NOMO-1 (cell line): Measurements from ENCODE around the gene CCSER1.
A peak's percentile ranks its signal among the peaks of the same experiment; 100 is the strongest.
"Not testable (repeated sequence)": the region's sequence is repeated elsewhere in the genome, so short reads cannot be mapped to it uniquely, and the experiment has no call there.

Experiments
- DNase-seq, 2 experiments: peaks; one replicate each; lab custom pipeline; 2025; ENCODE audit not compliant: unreplicated experiment in 2 of 2; lab: John Stamatoyannopoulos, UW

The CCSER1 gene

GRCh38 chr4:91317434-91317833 is 1190.2 kb downstream of the CCSER1 start:
- no peak for DNase-seq

- no peak for DNase-seq
Observed at GRCh38 chr4:91319556-91320268, 1192.5 kb downstream of the CCSER1 start.

GRCh38 chr4:91322961-91323360 is 1195.8 kb downstream of the CCSER1 start:
- no peak for DNase-seq

GRCh38 chr4:91325495-91325894 is 1198.3 kb downstream of the CCSER1 start:
- no peak for DNase-seq

GRCh38 chr4:91326167-91326566 is 1199.0 kb downstream of the CCSER1 start:
- DNase-seq, result not testable (repeated sequence)

GRCh38 chr4:91330555-91331137 is 1203.5 kb downstream of the CCSER1 start:
- no peak for DNase-seq

- DNase-seq, result no peak
Observed at GRCh38 chr4:91340822-91341221, 1213.6 kb downstream of the CCSER1 start.

GRCh38 chr4:91345632-91346031 is 1218.4 kb downstream of the CCSER1 start:
- DNase-seq, result peak in 1 of 2 experiments; percentile 20

- DNase-seq, result not testable (repeated sequence)
Observed at GRCh38 chr4:91356496-91356895, 1229.3 kb downstream of the CCSER1 start.

GRCh38 chr4:91358016-91358415 is 1230.8 kb downstream of the CCSER1 start:
- not testable (repeated sequence) for DNase-seq

- DNase-seq, result not testable (repeated sequence)
Observed at GRCh38 chr4:91358621-91359020, 1231.4 kb downstream of the CCSER1 start.

GRCh38 chr4:91359041-91360031 is 1232.1 kb downstream of the CCSER1 start:
- no peak for DNase-seq

GRCh38 chr4:91362125-91362524 is 1234.9 kb downstream of the CCSER1 start:
- DNase-seq, result no peak

- no peak for DNase-seq
Observed at GRCh38 chr4:91366554-91366953, 1239.4 kb downstream of the CCSER1 start.

- DNase-seq, result no peak
Observed at GRCh38 chr4:91369116-91369515, 1241.9 kb downstream of the CCSER1 start.

GRCh38 chr4:91373546-91373945 is 1246.4 kb downstream of the CCSER1 start:
- no peak for DNase-seq

GRCh38 chr4:91405431-91405830 is 1278.2 kb downstream of the CCSER1 start:
- not testable (repeated sequence) for DNase-seq

GRCh38 chr4:91422011-91422410 is 1294.8 kb downstream of the CCSER1 start:
- DNase-seq, result no peak

- DNase-seq, result no peak
Observed at GRCh38 chr4:91426725-91427124, 1299.5 kb downstream of the CCSER1 start.

- no peak for DNase-seq
Observed at GRCh38 chr4:91427171-91427570, 1300.0 kb downstream of the CCSER1 start.

- DNase-seq, result no peak
Observed at GRCh38 chr4:91434631-91435030, 1307.4 kb downstream of the CCSER1 start.
